HG03565 (cell line): ENCODE results near the gene TIE1.

Experiments used
- ATAC-seq: cut with Tn5 transposase; IDR thresholded peaks from one replicate; pipeline ENCODE4 v1.9.1; 2021; ENCODE audit warnings: mild to moderate bottlenecking, moderate library complexity; ENCODE audit not compliant: unreplicated experiment

TIE1 gene

GRCh38 chr1:43300378-43301094, at the start of gene TIE1:
Gene TIE1, plus strand, starts transcription at chr1:43300982. Its CDS starts 90 bp downstream, at chr1:43301072.
- ATAC-seq = no peak

GRCh38 chr1:43251024-43251423, 49.8 kb upstream of the TIE1 start:
- no peak for ATAC-seq

- no peak for ATAC-seq
Measured at GRCh38 chr1:43252225-43252624, 48.6 kb upstream of the TIE1 start.

DNA sequence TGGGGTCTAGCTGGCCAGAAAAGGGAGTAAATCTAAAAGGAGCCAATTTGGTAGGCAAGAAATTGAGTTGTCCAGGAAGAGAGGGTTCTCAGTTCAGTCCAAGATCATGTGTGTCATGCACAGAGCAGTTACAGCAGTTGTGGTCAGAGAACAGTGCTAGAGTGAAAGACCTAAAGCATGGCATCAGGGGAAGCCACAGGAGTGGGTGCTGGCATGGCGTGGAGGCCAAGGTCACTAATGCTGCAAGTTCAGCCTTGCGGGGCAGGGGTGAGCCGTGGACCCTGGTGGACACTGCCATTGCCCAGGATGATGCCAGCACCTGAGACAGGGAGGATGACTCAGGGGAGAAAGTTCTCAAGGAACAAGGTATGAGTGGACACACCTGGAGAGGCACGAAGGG, 47.6 kb upstream of the TIE1 start:
- ATAC-seq = no peak

DNA sequence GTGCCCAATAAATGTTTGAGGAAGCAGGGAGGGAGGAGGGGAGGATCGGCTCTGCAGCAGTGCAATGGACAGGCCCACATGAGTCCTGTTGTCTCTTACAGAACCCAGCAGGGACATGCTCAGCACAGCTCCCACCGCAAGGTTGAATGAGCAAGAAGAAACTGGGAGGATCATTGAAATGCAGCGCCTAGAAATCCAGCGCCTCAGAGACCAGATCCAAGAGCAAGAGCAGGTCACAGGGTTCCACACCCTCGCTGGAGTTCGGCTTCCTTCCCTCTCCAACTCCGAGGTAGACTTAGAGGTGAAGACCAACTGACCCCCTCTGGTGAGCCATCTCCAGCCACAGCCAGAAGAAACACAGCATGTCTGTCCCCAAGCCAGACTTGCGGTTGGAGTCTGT, 46.9 kb upstream of the TIE1 start:
- ATAC-seq = no peak

GRCh38 chr1:43255438-43256210, 45.2 kb upstream of the TIE1 start:
- ATAC-seq = no peak

- no peak for ATAC-seq
Measured at GRCh38 chr1:43256675-43257570, 43.9 kb upstream of the TIE1 start.

DNA sequence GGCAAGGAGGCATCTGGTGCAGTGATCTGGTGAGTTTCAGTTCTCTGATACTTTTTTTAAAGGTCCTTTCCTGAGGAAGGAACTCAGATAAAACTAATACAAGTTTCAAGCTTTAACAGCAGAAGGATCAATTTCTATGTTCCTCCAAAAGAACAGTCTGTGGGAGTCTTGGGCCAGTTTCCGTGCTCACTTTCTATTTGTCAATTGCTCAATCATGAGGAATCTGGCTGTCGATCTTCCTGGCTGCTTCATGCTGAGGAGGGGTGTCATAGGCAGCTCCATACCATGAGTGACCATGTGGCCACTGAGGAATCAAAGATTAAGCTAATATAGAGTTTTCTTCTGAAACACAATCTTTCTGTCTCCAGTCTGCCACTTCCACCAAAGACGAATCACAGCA, 42.4 kb upstream of the TIE1 start:
- no peak for ATAC-seq

DNA sequence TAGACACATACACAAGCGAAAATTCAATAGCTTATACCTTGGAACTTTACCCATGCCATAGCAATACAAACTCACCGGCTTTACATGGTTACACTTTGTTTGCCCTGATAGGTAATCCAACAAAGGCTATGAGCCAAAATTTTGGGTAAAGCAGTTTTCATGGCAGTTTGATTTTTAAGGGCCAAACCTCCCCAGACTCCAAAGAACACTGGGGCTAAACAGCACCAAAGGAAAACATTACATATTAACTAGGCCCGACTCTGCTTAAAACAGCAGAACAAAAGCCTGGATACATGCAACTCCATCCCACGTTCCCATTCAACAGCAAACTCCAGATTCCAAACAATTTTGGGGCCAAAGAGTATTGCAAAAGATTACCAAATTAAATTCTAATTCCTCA, 35.4 kb upstream of the TIE1 start:
- no peak for ATAC-seq

DNA sequence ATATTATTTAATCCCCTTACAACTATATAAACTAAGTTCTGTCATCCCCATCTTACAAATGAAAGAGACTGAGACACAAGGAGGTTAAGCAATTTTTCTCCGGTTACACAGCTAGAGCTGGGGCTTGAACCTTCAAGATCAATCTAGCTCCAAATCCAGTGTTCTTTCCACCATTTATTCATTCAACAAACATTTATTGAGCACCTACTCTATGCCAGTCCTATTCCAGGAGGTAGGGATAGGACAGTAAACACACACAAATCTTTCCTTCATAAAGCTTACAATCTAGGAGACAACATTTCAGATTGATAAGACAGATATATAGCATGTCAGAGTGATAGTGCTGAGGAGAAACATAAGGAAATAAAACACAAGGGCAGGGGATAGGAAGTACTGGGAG, 33.9 kb upstream of the TIE1 start:
- ATAC-seq = no peak

- no peak for ATAC-seq
Measured at GRCh38 chr1:43267291-43267805, 33.4 kb upstream of the TIE1 start.

DNA sequence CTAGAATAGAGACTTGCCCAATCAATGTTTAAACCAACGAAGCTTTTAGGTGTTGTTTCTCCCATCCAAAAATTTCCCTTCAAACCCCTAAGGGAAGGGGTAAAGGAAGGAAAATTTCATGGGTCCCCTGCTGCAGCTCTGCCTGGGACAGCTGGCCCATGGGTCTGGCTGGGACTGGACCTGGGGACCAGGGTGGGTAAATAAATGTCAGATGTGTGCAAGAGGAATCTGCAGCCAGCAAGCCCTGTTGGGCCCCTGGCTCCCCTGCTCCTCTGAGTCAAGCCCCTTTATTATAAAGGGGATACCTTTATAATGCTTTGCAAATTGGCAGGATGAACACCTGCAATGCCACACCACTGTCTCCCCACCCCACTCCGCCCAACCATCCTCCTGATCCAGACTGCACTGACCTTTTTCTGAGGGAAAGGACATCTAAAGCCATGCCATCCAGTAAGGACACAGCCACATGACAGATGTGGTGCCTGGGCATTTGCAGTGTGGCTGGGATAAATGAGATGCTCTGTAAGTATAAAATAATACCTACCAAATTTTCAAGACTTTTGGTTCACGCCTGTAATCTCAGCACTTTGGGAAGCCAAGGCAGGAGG, 32.9 kb upstream of the TIE1 start:
- no peak for ATAC-seq

- no peak for ATAC-seq
Measured at GRCh38 chr1:43269627-43270375, 31.0 kb upstream of the TIE1 start, which contains the start of gene TMEM125. Gene TMEM125, plus strand, starts transcription at chr1:43269983. Its CDS starts 2,740 bp downstream, at chr1:43272723.

DNA sequence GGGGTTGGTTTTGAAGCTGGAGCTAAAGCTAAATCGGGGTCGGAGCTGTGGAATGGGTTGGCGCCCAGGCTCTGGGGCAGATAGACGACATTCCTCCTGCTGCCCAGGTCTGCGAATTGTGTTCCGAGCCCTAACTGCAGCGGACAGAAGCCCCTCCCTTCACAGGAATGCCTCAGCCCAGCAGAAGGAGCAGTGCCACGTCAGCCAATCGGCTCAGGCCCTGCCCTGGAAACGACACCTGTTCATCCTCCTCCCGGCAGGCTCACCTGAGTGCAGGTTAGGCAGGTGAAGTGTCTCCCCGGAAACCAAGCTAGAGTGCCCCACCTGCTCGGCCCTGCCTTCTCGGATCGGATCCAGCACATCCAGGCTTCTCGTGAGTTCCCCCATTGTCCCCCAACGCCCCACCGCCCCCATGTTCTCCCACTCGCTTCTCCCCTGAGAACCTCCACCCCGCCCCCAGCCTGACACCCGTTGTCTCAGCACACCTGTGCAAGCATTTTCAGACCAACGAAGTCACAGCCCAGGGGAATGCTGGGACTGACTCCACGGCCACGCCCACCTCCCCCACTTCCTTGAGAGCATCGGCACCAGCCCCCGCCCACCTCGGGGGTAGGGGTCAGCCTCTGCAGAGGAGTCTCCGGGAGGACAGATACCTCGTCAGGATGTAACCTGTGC, 30.2 kb upstream of the TIE1 start:
- no peak for ATAC-seq

GRCh38 chr1:43271186-43272118, 29.3 kb upstream of the TIE1 start:
- ATAC-seq = no peak

GRCh38 chr1:43272161-43272560, 28.6 kb upstream of the TIE1 start:
- no peak for ATAC-seq

DNA sequence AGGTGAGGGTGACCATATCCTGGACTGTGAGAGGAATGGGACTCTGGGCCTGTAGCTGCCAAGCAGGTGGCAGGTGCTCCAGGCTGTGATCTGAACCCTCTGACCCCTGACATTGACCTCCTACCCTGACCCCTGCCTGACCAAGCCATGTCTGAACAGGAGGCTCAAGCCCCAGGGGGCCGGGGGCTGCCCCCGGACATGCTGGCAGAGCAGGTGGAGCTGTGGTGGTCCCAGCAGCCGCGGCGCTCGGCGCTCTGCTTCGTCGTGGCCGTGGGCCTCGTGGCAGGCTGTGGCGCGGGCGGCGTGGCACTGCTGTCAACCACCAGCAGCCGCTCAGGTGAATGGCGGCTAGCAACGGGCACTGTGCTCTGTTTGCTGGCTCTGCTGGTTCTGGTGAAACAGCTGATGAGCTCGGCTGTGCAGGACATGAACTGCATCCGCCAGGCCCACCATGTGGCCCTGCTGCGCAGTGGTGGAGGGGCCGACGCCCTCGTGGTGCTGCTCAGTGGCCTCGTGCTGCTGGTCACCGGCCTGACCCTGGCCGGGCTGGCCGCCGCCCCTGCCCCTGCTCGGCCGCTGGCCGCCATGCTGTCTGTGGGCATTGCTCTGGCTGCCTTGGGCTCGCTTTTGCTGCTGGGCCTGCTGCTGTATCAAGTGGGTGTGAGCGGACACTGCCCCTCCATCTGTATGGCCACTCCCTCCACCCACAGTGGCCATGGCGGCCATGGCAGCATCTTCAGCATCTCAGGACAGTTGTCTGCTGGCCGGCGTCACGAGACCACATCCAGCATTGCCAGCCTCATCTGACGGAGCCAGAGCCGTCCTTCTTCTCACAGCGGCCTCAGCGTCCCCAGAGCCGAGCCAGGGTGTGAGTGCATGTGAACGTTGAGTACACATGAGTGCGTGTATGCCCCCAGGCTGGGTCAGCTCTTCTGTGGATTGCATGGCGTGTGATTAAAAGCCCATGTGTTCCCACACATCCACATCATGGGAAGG, 27.9 kb upstream of the TIE1 start:
- ATAC-seq = no peak
